ENCODE data around the gene USP34.
"Not testable (repeated sequence)": the region's sequence is repeated elsewhere in the genome, so short reads cannot be mapped to it uniquely, and the experiment has no call there.

USP34 gene

GRCh38 chr2:61247204-61247812 is 223.6 kb downstream of the USP34 start:
- ATAC-seq: no peak

DNA sequence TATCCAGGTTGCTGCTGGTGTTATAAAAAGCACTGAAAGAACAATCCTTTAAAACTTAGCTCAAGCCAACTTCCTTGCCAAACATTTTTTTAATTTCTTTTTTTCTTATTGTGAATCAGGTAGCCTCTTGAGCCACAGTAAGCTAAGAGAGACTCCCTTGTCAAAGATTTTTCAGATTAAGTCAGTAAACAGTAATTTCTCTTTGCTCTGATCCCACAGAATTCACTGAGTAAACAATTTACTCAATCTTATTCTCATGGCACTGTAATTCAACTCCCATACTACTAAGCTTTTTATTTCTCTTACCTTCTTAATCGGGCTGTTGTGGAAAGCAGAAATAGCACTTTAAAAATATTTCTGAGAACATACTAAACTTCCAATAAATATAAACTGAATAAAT is 226.2 kb downstream of the USP34 start:
- ATAC-seq: no peak

GRCh38 chr2:61241266-61241665 is 229.6 kb downstream of the USP34 start:
- ATAC-seq: no peak

GRCh38 chr2:61238219-61239012 is 232.5 kb downstream of the USP34 start:
- ATAC-seq: no peak

GRCh38 chr2:61235716-61236115 is 235.2 kb downstream of the USP34 start:
- no peak for ATAC-seq

DNA sequence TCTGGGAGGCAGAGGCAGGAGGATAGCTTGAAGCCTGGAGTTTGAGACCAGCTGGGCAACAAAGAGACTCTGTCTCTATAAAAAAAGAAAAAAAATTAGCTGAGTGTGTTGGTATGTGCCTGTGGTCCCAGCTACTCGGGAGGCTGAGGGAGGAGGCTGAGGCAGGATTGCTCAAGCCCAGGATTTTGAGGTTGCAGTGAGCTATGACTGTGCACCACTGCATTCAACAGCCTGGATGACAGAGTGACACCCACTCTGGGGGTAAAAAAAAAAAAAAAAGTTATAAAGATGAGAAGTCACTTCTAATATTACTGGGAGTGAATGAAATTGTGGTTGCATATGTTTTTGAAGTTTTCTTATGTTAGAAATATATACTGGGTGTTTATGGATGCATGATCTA is 237.3 kb downstream of the USP34 start:
- ATAC-seq: peak; percentile 44 to 65

DNA sequence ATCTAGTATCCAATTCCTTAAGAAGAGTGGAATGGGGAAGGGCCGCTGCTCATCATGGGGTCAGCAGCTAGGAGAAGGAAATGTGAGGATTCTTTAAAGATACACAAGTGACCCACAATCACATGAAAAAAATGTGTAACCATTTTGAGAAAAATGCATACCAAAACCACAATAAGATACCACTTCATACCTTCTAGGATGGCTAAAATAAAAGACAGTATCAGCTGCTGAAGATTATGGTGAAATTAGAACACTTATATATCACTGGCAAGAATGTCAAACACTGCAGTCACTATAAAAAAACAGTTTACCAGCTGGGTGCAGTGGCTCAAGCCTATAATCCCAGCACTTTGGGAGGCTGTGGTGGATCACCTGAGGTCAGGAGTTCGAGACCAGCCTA is 241.0 kb downstream of the USP34 start:
- ATAC-seq: no peak

- ATAC-seq: no peak
These were observed 248.3 kb downstream of the USP34 start for GRCh38 chr2:61222567-61222966.

GRCh38 chr2:61221819-61222218 is 249.1 kb downstream of the USP34 start:
- no peak for ATAC-seq

DNA sequence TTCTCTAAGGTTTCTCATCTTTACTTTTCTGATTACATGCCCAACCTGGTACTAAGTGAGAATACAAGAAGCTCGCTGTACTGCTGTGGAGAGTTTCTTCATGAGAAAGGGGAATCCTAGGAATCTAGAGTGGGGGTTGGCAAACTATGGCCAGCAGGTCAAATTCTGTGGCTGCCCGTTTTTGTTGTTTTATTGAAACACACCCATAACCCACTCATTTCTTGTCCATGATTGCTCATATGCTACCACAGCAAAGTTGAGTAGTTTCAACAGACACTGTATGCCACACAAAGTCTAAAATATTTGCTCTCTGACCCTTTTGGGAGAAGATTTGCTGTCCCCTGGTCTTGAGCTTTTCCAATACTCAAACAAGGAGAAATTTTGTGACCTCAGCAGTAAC is 250.1 kb downstream of the USP34 start:
- no peak for ATAC-seq

DNA sequence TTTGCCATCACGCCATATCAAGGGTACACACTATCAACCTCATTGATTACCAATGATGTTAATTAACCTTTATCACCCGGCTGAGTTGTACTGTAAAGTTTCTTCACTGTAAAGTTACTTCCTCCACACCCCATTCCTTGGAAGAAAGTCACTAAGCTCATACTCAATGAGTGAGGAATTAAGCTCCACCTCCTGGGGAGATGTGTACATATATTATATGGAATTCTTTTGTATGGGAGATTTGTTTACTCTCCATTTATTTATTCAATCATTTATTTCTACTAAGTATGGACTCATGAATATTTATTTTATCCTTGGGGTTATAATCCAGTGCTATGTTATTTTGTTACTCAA is 252.1 kb downstream of the USP34 start:
- no peak for ATAC-seq

DNA sequence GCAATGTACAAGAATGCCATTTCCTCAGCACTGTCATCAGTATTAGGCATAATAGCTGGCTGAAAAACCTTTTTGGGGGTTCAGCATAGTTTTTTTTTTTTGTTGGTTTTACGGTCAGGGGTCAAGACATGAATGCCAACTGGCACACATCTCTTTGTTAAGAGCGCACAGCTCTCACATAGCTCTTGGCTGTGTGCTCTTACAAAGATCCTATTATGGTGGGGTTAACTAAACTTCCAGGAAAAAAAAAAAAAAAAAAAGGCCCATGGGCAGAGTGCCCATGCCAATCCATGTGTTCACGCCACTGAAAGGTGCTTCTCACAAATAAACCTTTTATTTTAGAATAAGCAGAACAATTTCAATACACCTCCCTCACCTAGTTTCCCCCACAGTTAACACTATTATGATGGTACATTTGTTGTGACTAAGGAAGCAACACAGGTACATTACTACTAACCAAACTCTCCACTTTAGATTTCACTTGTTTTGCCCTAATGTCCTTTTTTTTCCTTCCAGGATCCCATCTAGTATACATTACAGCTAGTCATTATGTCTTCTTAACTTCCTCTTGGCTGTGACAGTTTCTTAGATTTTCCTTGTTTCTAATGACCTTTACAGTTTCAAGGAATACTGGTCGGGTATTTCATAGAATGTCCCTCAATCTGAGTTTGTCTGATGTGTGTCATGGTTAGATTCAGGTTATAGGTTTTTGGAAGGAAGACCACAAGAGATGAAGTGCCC is 252.6 kb downstream of the USP34 start:
- ATAC-seq: no peak

DNA sequence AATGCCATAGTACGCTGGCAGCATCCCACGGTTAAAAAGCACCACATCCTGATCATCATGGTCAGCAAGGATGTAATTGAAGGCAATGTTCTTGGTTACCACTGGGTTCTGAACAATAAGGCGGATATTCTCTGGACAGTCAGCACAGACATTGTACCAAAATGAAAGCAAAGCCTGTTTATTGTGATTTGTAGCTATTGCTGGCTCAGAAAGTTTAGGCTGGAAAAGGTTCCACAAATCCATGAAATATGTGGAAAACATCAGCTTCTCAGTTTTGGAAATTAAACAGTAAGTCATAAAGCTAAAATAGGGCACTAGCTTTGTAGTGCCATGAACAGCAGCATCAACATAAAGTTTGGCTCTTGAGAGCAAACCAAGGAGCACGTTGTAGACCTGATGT is 256.7 kb downstream of the USP34 start:
- ATAC-seq: no peak

- ATAC-seq: peak in 1 of 2 donors; percentile 27
These were observed 260.4 kb downstream of the USP34 start for GRCh38 chr2:61210332-61210981.

GRCh38 chr2:61205132-61205531 is 265.8 kb downstream of the USP34 start:
- no peak for ATAC-seq

DNA sequence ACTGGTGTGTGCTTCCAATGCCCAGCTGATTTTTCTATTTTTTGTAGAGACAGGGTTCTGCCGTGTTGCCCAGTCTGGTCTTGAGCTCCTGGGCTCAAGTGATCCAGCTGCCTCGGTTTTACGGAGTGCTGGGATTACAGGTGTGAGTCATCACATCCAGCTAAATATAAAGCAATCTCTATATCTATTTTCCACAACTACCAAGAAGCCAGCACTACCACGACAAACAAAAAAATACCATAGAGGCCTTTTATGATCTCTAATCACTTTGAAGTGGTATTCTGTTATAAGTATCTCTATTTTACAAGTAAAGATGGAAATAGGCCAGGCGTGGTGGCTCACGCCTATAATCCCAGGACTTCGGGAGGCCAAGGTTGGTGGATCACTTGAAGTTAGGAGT is 274.2 kb downstream of the USP34 start:
- no peak for ATAC-seq

GRCh38 chr2:61194646-61195045 is 276.2 kb downstream of the USP34 start:
- ATAC-seq: not testable (repeated sequence)

- ATAC-seq: no peak
These were observed 277.0 kb downstream of the USP34 start for GRCh38 chr2:61193670-61194561.

DNA sequence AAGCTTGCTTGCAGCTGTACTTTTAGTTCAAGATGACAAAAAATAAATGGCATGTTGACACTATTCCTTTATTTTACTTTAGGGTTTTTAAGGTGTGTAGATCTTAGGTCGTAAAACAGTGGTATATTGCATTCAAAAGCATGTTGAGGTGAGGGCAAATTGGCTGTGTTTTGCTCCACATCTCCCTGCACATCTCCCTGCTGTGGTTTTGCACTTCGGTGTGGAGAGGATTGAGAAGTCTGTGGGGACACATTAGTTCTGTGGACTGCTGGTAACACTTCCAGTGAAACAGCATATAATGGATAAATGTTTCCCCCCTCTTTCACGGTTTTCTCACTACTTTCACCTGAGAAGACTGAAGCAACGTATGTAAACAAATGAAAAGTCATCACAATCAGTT is 283.8 kb downstream of the USP34 start:
- no peak for ATAC-seq

DNA sequence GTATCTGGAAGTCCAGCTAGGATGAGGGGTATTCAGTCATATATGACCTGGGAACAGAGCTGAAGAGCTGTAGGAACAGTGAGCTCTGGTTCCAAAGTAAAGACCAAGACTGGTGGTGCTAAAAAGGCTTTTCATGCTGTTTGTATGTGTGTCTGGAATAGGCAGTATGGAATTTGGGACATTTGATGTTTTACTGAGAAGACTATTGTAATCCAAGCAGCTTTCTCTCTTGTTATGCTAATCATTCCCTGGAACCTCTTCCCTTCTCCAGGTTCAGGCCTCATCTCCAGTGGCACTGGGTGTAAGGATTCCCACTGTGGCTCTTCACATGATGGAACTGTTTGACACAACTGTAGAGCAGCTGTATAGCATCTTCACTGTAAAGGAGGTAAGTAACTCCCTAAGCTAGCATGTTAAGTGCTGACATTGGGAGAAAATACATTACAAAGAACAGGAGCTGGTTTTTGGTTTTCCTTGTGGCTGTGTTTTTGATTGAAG is 285.6 kb downstream of the USP34 start:
- ATAC-seq: no peak

DNA sequence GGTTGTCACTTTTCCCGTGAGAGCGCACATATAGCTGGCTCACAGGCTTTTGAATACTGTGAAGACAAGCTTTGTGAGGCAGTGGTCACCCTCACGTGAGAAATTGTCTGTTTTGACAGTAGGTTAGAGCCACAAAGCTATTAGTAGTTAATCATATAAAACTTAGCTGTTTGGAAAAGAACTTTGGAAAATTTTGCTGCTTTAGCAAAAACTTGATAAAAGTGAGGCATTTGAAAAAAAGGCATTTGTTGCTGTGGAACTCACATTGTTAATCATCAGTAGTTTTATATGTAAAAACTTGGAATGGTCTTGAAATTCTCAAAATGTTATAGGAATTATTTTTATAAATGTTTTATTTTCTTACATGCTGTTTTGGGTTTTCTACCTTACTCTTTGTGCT is 286.6 kb downstream of the USP34 start:
- no peak for ATAC-seq

GRCh38 chr2:61183795-61184194 is 287.1 kb downstream of the USP34 start:
- no peak for ATAC-seq

Data from activated CD4-positive, CD25-positive, alpha-beta regulatory T cell treated with anti-CD3 and anti-CD28 coated beads, Interleukin-2, amount 50 U/mL, for 24 hours (primary cell).